Smooth muscle cell (in vitro differentiated cells): ENCODE data around the gene BPIFA3. TPM values are rescaled to one million over a fixed set of nuclear protein-coding genes. Genes with fewer than 3 reads are reported as not detected.
"Not testable (repeated sequence)": the region's sequence is repeated elsewhere in the genome, so short reads cannot be mapped to it uniquely, and the experiment has no call there.

Source experiments
- DNase-seq: peaks from one replicate; lab custom pipeline; 2025; ENCODE audit not compliant: unreplicated experiment; lab: John Stamatoyannopoulos, UW
- H2AFZ ChIP-seq: fragments of 200-600 bp; sonication (generic); 2 replicates; pipeline ENCODE4 v1.6.0; 2016; ENCODE audit warnings: antibody characterized with exemption, low read depth, mild to moderate bottlenecking
- H3F3A ChIP-seq: fragments of 200-600 bp; sonication (generic); 2 replicates; pipeline ENCODE4 v1.6.0; 2017; ENCODE audit warnings: antibody characterized with exemption, low read depth
- H3K27ac ChIP-seq: fragments of 200-600 bp; sonication (generic); 2 replicates; pipeline ENCODE4 v1.5.1; 2016; ENCODE audit warnings: low read depth, mild to moderate bottlenecking
- H3K27me3 ChIP-seq: fragments of 200-600 bp; sonication (generic); 2 replicates; pipeline ENCODE4 v1.6.1; 2016; ENCODE audit warnings: low read depth, mild to moderate bottlenecking
- H3K36me3 ChIP-seq: fragments of 200-600 bp; sonication (generic); 2 replicates; pipeline ENCODE4 v1.5.1; 2016; ENCODE audit warnings: low read depth
- H3K4me1 ChIP-seq: fragments of 200-600 bp; sonication (generic); 2 replicates; pipeline ENCODE4 v1.5.1; 2016; ENCODE audit warnings: low read depth
- H3K4me2 ChIP-seq: fragments of 200-600 bp; sonication (generic); 2 replicates; pipeline ENCODE4 v1.6.0; 2016; ENCODE audit warnings: mild to moderate bottlenecking
- H3K4me3 ChIP-seq: fragments of 200-600 bp; sonication (generic); 2 replicates; pipeline ENCODE4 v1.5.1; 2016; ENCODE audit warnings: mild to moderate bottlenecking
- H3K79me2 ChIP-seq: fragments of 200-600 bp; sonication (generic); 2 replicates; pipeline ENCODE4 v1.6.0; 2016; ENCODE audit warnings: low read depth, mild to moderate bottlenecking
- H3K9ac ChIP-seq: fragments of 200-600 bp; sonication (generic); 2 replicates; pipeline ENCODE4 v1.6.0; 2016; ENCODE audit warnings: low read depth
- H3K9me3 ChIP-seq: fragments of 200-600 bp; sonication (generic); replicated peaks from 2 replicates; pipeline ENCODE4 v1.5.1; 2016; ENCODE audit warnings: low read depth
- H4K20me1 ChIP-seq: fragments of 200-600 bp; sonication (generic); 2 replicates; pipeline ENCODE4 v1.6.0; 2016; ENCODE audit warnings: low read depth
- CTCF ChIP-seq: fragments of 200-600 bp; sonication (generic); IDR thresholded peaks from 2 replicates; pipeline ENCODE4 v1.5.1; 2017; ENCODE audit warnings: borderline replicate concordance, mild to moderate bottlenecking, antibody characterized with exemption; ENCODE audit not compliant: insufficient read depth, poor library complexity, severe bottlenecking
- WGBS: methylation state at CpG from one replicate; pipeline ENCODE4 v1.1.7; 2016; ENCODE audit warnings: low lambda C conversion rate; 5-methylcytosine and 5-hydroxymethylcytosine counted together
- polyA plus RNA-seq: library from polyadenylated mRNA; unstranded; fragments of >200 nt; fragmentation: Nextera tagmentation; extraction: Ambion mirVana; gene quantifications from 2 replicates; pipeline ENCODE4 v1.2.1, GENCODE V29; 2016
- total RNA-seq: library from RNA; depleted of rRNA; stranded (reverse); fragments of >200 nt; gene quantifications from 2 replicates; pipeline ENCODE4 v1.2.3, GENCODE V29; 2014

Gene BPIFA3
- total and polyA plus RNA-seq, 2 experiments from 2014 or later = not detected

DNA sequence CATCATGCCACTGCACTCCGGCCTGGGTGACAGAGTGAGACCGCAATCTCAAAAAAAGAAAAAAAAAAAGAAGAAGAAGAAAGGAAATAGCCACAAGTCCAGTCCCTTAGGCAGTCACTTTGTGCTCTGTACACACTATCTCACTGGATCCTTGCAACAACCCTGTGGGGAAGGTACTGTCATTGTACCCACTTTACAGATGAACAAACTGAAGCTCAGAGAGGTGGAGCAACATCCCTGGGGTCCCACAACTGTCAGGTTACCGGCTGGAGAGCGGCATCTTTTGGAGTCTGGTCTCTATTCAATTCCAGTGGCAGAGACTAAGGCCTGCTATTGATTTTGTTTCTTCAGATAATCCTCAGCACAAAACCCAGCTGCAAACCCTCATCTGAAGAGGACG, 37.0 kb upstream of the BPIFA3 start:
- Histone ChIP-seq H3K9me3 (no peaks in the 10 kb centered on the region), H3K4me3 (no peak overlapping the region), H3K4me2 (no peak overlapping the region), H3K79me2 (no peaks in the 10 kb centered on the region), H3K9ac (no peak overlapping the region), H3F3A (no peaks in the 10 kb centered on the region), H3K27me3 (peaks cover 4% of the 10 kb centered on the region), H2AFZ (no peak overlapping the region), H4K20me1 (no peaks in the 10 kb centered on the region), H3K27ac (no peak overlapping the region), H3K4me1 (peaks cover 5% of the 10 kb centered on the region), H3K36me3 (no peaks in the 10 kb centered on the region)
- WGBS = 92% methylated on average over 4 of the region's 5 CpGs
- DNase-seq = no peak
- no peak for TF ChIP-seq CTCF

DNA sequence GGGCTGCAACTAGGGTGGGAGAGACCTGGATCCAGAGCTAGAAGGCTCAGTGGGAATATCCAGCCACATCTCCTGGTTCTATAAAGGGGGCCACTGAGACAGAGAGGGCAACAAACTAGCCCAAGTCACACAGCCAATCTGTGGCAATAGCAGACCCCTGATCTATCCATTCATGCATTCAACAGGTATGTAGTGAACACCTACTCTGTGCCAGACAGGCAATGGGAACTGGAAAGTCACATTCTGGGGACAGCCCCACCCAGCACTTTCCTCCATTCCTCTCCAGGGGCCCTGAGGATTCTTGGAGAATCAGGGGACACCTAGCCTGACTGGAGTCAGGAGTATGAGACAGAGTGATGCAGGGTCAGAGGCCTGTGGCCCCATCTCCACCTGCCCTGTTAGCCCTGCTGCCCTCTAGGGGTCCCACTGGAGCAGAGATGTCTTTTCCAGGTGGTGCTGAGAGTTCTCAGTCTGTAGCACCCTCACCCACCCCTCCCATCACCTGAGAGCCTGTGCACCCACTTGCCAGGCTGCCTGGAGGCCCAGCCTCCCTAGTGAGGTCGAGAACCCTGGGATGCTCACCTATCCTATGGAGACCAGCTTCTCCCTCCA, 35.6 kb upstream of the BPIFA3 start:
- WGBS = 77% methylated on average over 1 of the region's 1 CpG
- DNase-seq = no peak
- TF ChIP-seq CTCF = no peak
- H3K9me3 ChIP-seq = no peaks in the 10 kb centered on the region
- H3K4me2 ChIP-seq = no peak overlapping the region
- no peak overlapping the region for H3K4me3 ChIP-seq
- no peaks in the 10 kb centered on the region for H3K36me3 ChIP-seq
- H3K27me3 ChIP-seq = no peaks in the 10 kb centered on the region
- no peaks in the 10 kb centered on the region for H3F3A ChIP-seq
- H3K9ac ChIP-seq = no peak overlapping the region
- H4K20me1 ChIP-seq = no peaks in the 10 kb centered on the region
- H3K79me2 ChIP-seq = no peaks in the 10 kb centered on the region
- no peak overlapping the region for H3K27ac ChIP-seq
- H2AFZ ChIP-seq = no peak overlapping the region
- no peaks in the 10 kb centered on the region for H3K4me1 ChIP-seq

- no peak for DNase-seq
Observed at GRCh38 chr20:33183312-33183711, 33.8 kb upstream of the BPIFA3 start.

GRCh38 chr20:33185031-33185590, 32.0 kb upstream of the BPIFA3 start:
- H3K9ac ChIP-seq, H3F3A ChIP-seq, H3K4me3 ChIP-seq, H2AFZ ChIP-seq, H4K20me1 ChIP-seq, H3K79me2 ChIP-seq, DNase-seq, H3K36me3 ChIP-seq, H3K4me2 ChIP-seq, H3K4me1 ChIP-seq, H3K9me3 ChIP-seq, H3K27ac ChIP-seq, H3K27me3 ChIP-seq: not testable (repeated sequence)
- whole genome bisulfite sequencing = 95% methylated on average over 18 of the region's 40 CpGs

More at GRCh38 chr20:33183312-33183711, 33.8 kb upstream of the BPIFA3 start:
- no peaks in the 10 kb centered on the region for H3K9me3 ChIP-seq
- H3K27ac ChIP-seq = no peak overlapping the region
- H2AFZ ChIP-seq = no peak overlapping the region
- 62% methylated on average over 2 of the region's 2 CpGs for WGBS
- H3K27me3 ChIP-seq = no peaks in the 10 kb centered on the region
- no peak for TF ChIP-seq CTCF
- H3K4me2 ChIP-seq = no peak overlapping the region
- H3K4me3 ChIP-seq = no peak overlapping the region
- no peaks in the 10 kb centered on the region for H3K4me1 ChIP-seq
- H4K20me1 ChIP-seq = no peaks in the 10 kb centered on the region
- H3K36me3 ChIP-seq = no peaks in the 10 kb centered on the region
- H3F3A ChIP-seq = no peaks in the 10 kb centered on the region
- H3K9ac ChIP-seq = no peak overlapping the region
- H3K79me2 ChIP-seq = no peaks in the 10 kb centered on the region
